K562 (cell line): ENCODE results near the gene CGNL1. TPM values are rescaled to one million over a fixed set of nuclear protein-coding genes. Genes with fewer than 3 reads are reported as not detected.

Experiments
- ATAC-seq: fragments of 200-7000 bp; cut with Tn5 transposase; 3 replicates; pipeline ENCODE4 v1.9.1; 2020; ENCODE audit warnings: moderate library complexity
- BruUV-seq: library from RNA; stranded (reverse); fragments of 400-500 nt; replicated peaks from 2 replicates; lab custom pipeline; 2021; lab: Mats Ljungman, UMichigan
- CTCF ChIA-PET: fragments of 300-600 bp; formaldehyde crosslinking; extraction: SDS; loops from one replicate; lab custom pipeline; 2021; ENCODE audit warnings: low intra/inter-chr PET ratio; lab: Yijun Ruan, JAX
- POLR2A ChIA-PET: fragments of 300-600, 350-650 bp; sonication (Branson Sonifier 250); formaldehyde crosslinking; extraction: SDS; loops from one replicate; lab custom pipeline; 2021; ENCODE audit warnings: antibody characterized with exemption, inconsistent platforms; lab: Yijun Ruan, JAX
- DNase-seq, 4 experiments: peaks; one replicate each; pipeline versions ENCODE4 v3.0.0 to v3.0.0-alpha.2; 2011 to 2018; ENCODE audit warnings: low spot score in 3 of 4, mixed read lengths in 3 of 4; ENCODE audit errors: extremely low read depth in 1 of 4
- FAIRE-seq: peaks from 2 replicates; lab custom pipeline; 2011; peaks lifted over from hg19 to GRCh38; lab: Jason Lieb, UNC
- H2AFZ ChIP-seq: 2 replicates; pipeline ENCODE4 v1.6.0; 2011; ENCODE audit warnings: low read depth, low read length, control low read depth, inconsistent platforms
- H3K27ac ChIP-seq: fragments of 200-600 bp; 3 replicates; pipeline ENCODE4 v1.8.0; 2011; ENCODE audit warnings: low read depth, mild to moderate bottlenecking, control low read depth, inconsistent platforms, low read length, moderate library complexity, mixed read lengths; ENCODE audit errors: extremely low read depth
- H3K27me3 ChIP-seq, 2 experiments: fragments of 300-600 bp in 1 of 2; 2 replicates in 1 of 2; 3 replicates in 1 of 2; pipeline versions ENCODE4 v1.6.0 to v1.8.0; 2011; ENCODE audit warnings: inconsistent platforms in 2 of 2, low read length in 2 of 2, mild to moderate bottlenecking in 1 of 2, mixed read lengths in 1 of 2, moderate library complexity in 1 of 2; ENCODE audit not compliant: control insufficient read depth in 2 of 2, insufficient read depth in 2 of 2
- H3K36me3 ChIP-seq: fragments of 300-600 bp; 3 replicates; pipeline ENCODE4 v1.8.0; 2011; ENCODE audit warnings: mild to moderate bottlenecking, low read length, inconsistent platforms; ENCODE audit not compliant: control insufficient read depth, insufficient read depth
- H3K4me1 ChIP-seq, 2 experiments: fragments of 200-600 bp in 1 of 2; replicated peaks in 1 of 2; 2 replicates in 1 of 2; 3 replicates in 1 of 2; pipeline versions ENCODE4 v1.5.1 to v1.8.0; 2011; ENCODE audit warnings: inconsistent platforms in 2 of 2, low read length in 2 of 2, mild to moderate bottlenecking in 1 of 2, mixed read lengths in 1 of 2, moderate library complexity in 1 of 2; ENCODE audit not compliant: control insufficient read depth in 2 of 2, insufficient read depth in 2 of 2
- H3K4me2 ChIP-seq: 2 replicates; pipeline ENCODE4 v1.6.1; 2011; ENCODE audit warnings: low read length, control low read depth, inconsistent platforms, mixed read lengths; ENCODE audit not compliant: insufficient read depth
- H3K4me3 ChIP-seq: fragments of 200-600 bp; sonication (generic), shearing (Covaris generic); 2 replicates; pipeline ENCODE4 v1.5.1; 2016; ENCODE audit warnings: control low read depth, inconsistent platforms
- H3K79me2 ChIP-seq: fragments of 200-600 bp; 3 replicates; pipeline ENCODE4 v1.8.0; 2011; ENCODE audit warnings: low read length, inconsistent platforms; ENCODE audit not compliant: control insufficient read depth, insufficient read depth
- H3K9ac ChIP-seq, 2 experiments: 2 replicates each; pipeline versions ENCODE4 v1.6.0 to v1.6.1; 2011; ENCODE audit warnings: low read depth in 2 of 2, low read length in 2 of 2, control low read depth in 1 of 2, inconsistent platforms in 1 of 2, mild to moderate bottlenecking in 1 of 2, mixed read lengths in 1 of 2; ENCODE audit not compliant: insufficient read depth in 1 of 2
- H3K9me1 ChIP-seq: one replicate; pipeline ENCODE4 v1.6.0; 2011; ENCODE audit warnings: inconsistent platforms, mild to moderate bottlenecking, low read length, moderate library complexity; ENCODE audit not compliant: control insufficient read depth, insufficient read depth
- H3K9me3 ChIP-seq: replicated peaks from 2 replicates; pipeline ENCODE4 v1.5.1; 2011; ENCODE audit warnings: low read depth, low read length, inconsistent platforms; ENCODE audit not compliant: control insufficient read depth, insufficient read depth
- H4K20me1 ChIP-seq: replicated peaks from 2 replicates; pipeline ENCODE4 v1.6.1; 2011; ENCODE audit warnings: low read length, inconsistent platforms, mixed read lengths; ENCODE audit not compliant: control insufficient read depth, insufficient read depth
- BHLHE40 ChIP-seq: IDR thresholded peaks from 2 replicates; pipeline ENCODE4 v1.6.1; 2011; ENCODE audit warnings: low read length, improper control_type of control experiment
- CREBBP ChIP-seq: IDR thresholded peaks from one replicate; pipeline ENCODE4 v1.6.1; 2012; ENCODE audit warnings: low read depth, mild to moderate bottlenecking, control low read depth, inconsistent platforms, low read length
- CXXC5 ChIP-seq: fragments of 250-450 bp; sonication (Bioruptor Pico); IDR thresholded peaks from 2 replicates; pipeline ENCODE4 v1.8.0; 2022; ENCODE audit warnings: inconsistent platforms, mild to moderate bottlenecking, moderate library complexity
- KLF13 ChIP-seq: fragments of 450-650 bp; IDR thresholded peaks from 2 replicates; pipeline ENCODE4 v1.6.1; 2016; ENCODE audit warnings: missing genetic modification characterization, low read depth, mild to moderate bottlenecking, missing compliant biosample characterization, moderate library complexity, borderline replicate concordance
- KLF16 ChIP-seq: IDR thresholded peaks from 2 replicates; pipeline ENCODE4 v1.6.1; 2016; ENCODE audit warnings: antibody characterized with exemption
- MYNN ChIP-seq, 2 experiments: sonication (generic); formaldehyde crosslinking in 1 of 2; IDR thresholded peaks; 2 replicates each; pipeline versions ENCODE4 v1.5.0 to v1.6.1; 2016 to 2020; ENCODE audit warnings: antibody characterized with exemption in 1 of 2, missing genetic modification reagents in 1 of 2
- NR2C1 ChIP-seq, 2 experiments: fragments of 450-650 bp; IDR thresholded peaks; 2 replicates each; pipeline ENCODE4 v1.6.1; 2017; ENCODE audit warnings: mild to moderate bottlenecking in 2 of 2, antibody characterized with exemption in 1 of 2, inconsistent platforms in 1 of 2, missing compliant biosample characterization in 1 of 2, missing genetic modification characterization in 1 of 2
- RAD21 ChIP-seq, 2 experiments: fragments of 250-450 bp in 1 of 2; fragments of 450-650 bp in 1 of 2; sonication (Bioruptor Pico) in 1 of 2; formaldehyde crosslinking in 1 of 2; IDR thresholded peaks in 1 of 2; conservative IDR thresholded peaks in 1 of 2; 2 replicates each; pipeline versions ENCODE4 v1.4.0 to v1.8.0; 2020 to 2022; ENCODE audit warnings: mild to moderate bottlenecking in 2 of 2, moderate library complexity in 1 of 2
- RB1 ChIP-seq: fragments of 450-650 bp; IDR thresholded peaks from 2 replicates; pipeline ENCODE4 v1.6.1; 2017; ENCODE audit warnings: low read depth, mild to moderate bottlenecking
- RUNX1 ChIP-seq: sonication (generic); IDR thresholded peaks from 2 replicates; pipeline ENCODE4 v1.6.1; 2016; ENCODE audit warnings: antibody characterized with exemption, low read depth
- SMAD4 ChIP-seq: fragments of 250-450 bp; sonication (Bioruptor Pico); conservative IDR thresholded peaks from 2 replicates; pipeline ENCODE4 v1.8.0; 2021; ENCODE audit warnings: inconsistent platforms, mild to moderate bottlenecking, moderate library complexity
- SMC3 ChIP-seq: conservative IDR thresholded peaks from 2 replicates; pipeline ENCODE4 v1.6.1; 2011; ENCODE audit warnings: low read depth, low read length, improper control_type of control experiment; ENCODE audit not compliant: insufficient read depth
- TCF3 ChIP-seq: sonication (generic); formaldehyde crosslinking; IDR thresholded peaks from 2 replicates; pipeline ENCODE4 v1.4.0; 2020; ENCODE audit warnings: mild to moderate bottlenecking, missing genetic modification reagents
- ZBTB1 ChIP-seq: sonication (generic); formaldehyde crosslinking; IDR thresholded peaks from 2 replicates; pipeline ENCODE4 v1.8.1; 2023; ENCODE audit warnings: missing genetic modification reagents, low read depth, mild to moderate bottlenecking, borderline replicate concordance
- ZNF583 ChIP-seq: fragments of 250-450 bp; sonication (Bioruptor Pico); IDR thresholded peaks from 2 replicates; pipeline ENCODE4 v1.4.0; 2020
- WGBS: fragments of 100-300 bp; shearing (Covaris generic); methylation state at CpG from one replicate; pipeline ENCODE4 v1.1.6; 2016; ENCODE audit warnings: low coverage, mixed read lengths; ENCODE audit not compliant: insufficient coverage; ENCODE audit errors: missing lambda C conversion rate; 5-methylcytosine and 5-hydroxymethylcytosine counted together
- in situ Hi-C: fragments of 300-500 bp; cut with MboI; formaldehyde crosslinking; loops from 4 replicates; pipeline ENCODE4 v1.15.0; 2018; ENCODE audit warnings: inconsistent platforms, mixed read lengths
- intact Hi-C: fragments of 100-400 bp; cut with micrococcal nuclease; formaldehyde crosslinking; loops from 2 replicates; pipeline ENCODE4 v1.14.2; 2022
- polyA plus RNA-seq, 8 experiments: library from polyadenylated mRNA; depleted of rRNA in 4 of 8; stranded (reverse) in 5 of 8; unstranded in 3 of 8; fragments of >200 nt; fragmentation: Nextera tagmentation in 2 of 8; fragmentation: Illumina TruSeq in 1 of 8; extraction: Ambion mirVana in 2 of 8; extraction: Trizol in 1 of 8; gene quantifications; 2 replicates each; pipeline versions ENCODE4 v1.2.1 to v1.2.3, GENCODE V29; 2011 to 2014; ENCODE audit warnings: inconsistent platforms in 1 of 8, missing spikeins in 1 of 8
- total RNA-seq, 7 experiments: library from RNA; depleted of rRNA in 6 of 7; stranded (reverse); fragments of >200 nt in 6 of 7; fragmentation: Illumina TruSeq in 2 of 7; extraction: Trizol in 2 of 7; gene quantifications; 2 replicates each; pipeline versions ENCODE4 v1.2.1 to v1.2.3, GENCODE V29; 2011 to 2021; ENCODE audit warnings: low replicate concordance in 1 of 7
- TF ChIP-seq, protein P1 (sequence below): sonication (generic); formaldehyde crosslinking; IDR thresholded peaks from 2 replicates; pipeline ENCODE4 v1.9.0; 2022; ENCODE audit warnings: mild to moderate bottlenecking, missing genetic modification reagents
- TF ChIP-seq, protein P2 (sequence below): sonication (generic); formaldehyde crosslinking; IDR thresholded peaks from 2 replicates; pipeline ENCODE4 v1.8.0; 2023; ENCODE audit warnings: missing genetic modification reagents, mild to moderate bottlenecking, borderline replicate concordance

CGNL1 gene
- total and polyA plus RNA-seq, 9 of the 15 experiments (the other 6 are each of a cell fraction or from before 2014, with no cell fraction given), result 0.01 to 0.07 TPM; not detected in 7

DNA sequence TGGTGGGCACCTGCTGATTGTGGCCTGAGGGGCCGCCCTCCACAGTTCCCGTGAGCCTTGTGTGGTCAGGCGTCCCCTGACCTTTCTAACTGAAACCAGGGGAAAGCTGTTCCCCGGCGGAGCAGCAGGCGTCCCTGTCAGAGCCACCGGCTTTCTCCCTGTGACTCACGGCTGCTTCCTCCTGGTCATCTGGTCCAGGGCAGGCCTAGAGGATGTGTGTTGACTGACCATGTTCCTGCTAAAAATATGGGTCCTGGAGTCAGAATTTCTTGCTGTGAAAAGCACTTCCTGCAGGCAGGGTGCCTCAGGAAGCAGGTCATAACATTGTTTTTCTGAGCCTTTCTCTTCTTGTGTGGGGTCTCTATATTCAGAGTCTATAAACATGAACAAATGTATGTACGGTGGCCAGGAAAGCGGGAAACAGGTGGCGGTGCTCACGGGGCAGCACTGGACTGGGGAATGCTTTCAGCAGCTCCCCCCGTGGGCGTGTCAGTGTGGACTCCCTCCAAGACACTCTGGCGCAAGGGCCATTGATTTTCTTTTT lies 38.4 kb upstream of the CGNL1 start (continued):
- TF ChIP-seq, protein P1, sequence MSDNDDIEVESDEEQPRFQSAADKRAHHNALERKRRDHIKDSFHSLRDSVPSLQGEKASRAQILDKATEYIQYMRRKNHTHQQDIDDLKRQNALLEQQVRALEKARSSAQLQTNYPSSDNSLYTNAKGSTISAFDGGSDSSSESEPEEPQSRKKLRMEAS (CRISPR knock-in tag), result peak; percentile 19; the same call in 1 of the 2 replicates
- peak; percentile 49; the same call in 1 of the 2 replicates for TF ChIP-seq NR2C1 (IDR thresholded peaks at IDR 0.05)
- TF ChIP-seq NR2C1 (tag; IDR thresholded peaks at IDR 0.05), result peak; percentile 71
- no peak for TF ChIP-seq CXXC5
- no peak for TF ChIP-seq KLF16
- no peak for TF ChIP-seq RB1
- TF ChIP-seq MYNN (IDR thresholded peaks at IDR 0.05), result no peak
- no peak for TF ChIP-seq MYNN (CRISPR knock-in tag; IDR thresholded peaks at IDR 0.05)
- TF ChIP-seq RAD21 (CRISPR knock-in tag; conservative IDR thresholded peaks at IDR 0.05 in 1 of 2, IDR thresholded peaks at IDR 0.05 in 1 of 2), result peak; percentile 40 to 75
- TF ChIP-seq BHLHE40, result 0 out of 2 replicates have a peak, but pooled peaks have one; percentile 13
- TF ChIP-seq SMAD4 (CRISPR knock-in tag), result 0 out of 2 replicates have a peak, but pooled peaks have one; percentile 26
- TF ChIP-seq SMC3, result peak; percentile 36; the same call in 1 of the 2 replicates

DNA sequence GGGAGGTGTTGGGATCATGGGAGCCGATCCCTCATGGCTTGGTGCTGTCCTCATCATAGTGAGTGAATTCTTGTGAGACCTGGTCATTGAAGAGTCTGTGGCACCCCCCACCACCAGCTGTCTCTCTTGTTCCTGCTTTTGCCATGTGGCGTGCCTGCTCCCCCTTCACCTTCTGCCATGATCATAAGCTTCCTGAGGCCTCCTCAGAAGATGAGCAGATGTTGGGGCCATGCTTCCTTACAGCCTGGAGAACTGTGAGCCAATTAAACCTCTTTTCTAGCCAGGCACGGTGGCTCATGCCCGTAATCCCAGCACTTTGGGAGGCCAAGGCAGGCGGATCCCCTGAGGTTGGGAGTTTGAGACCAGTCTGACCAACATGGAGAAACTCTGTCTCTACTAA lies 37.0 kb upstream of the CGNL1 start:
- H3K4me1 ChIP-seq, result peaks cover 19 to 22% of the 10 kb centered on the region in 2 experiments
- ChIA-PET POLR2A (no interaction called here), CTCF (no interaction called here)
- H3K9me1 ChIP-seq, result no peaks in the 10 kb centered on the region
- no peaks in the 10 kb centered on the region for H3K27me3 ChIP-seq
- no peak overlapping the region for H3K27ac ChIP-seq
- H4K20me1 ChIP-seq, result no peaks in the 10 kb centered on the region
- no peaks in the 10 kb centered on the region for H3K9me3 ChIP-seq
- intact Hi-C loops, result no loop called here
- H3K4me2 ChIP-seq, result no peak overlapping the region
- H3K79me2 ChIP-seq, result no peaks in the 10 kb centered on the region
- no peak for FAIRE-seq
- no peak for ATAC-seq
- WGBS, result 69% methylated on average over 5 of the region's 5 CpGs
- H3K9ac ChIP-seq, result no peak overlapping the region
- no peak overlapping the region for H3K4me3 ChIP-seq
- no peak overlapping the region for H2AFZ ChIP-seq
- H3K36me3 ChIP-seq, result no peaks in the 10 kb centered on the region
- BruUV-seq, result no TSS peak
- in situ Hi-C loops, result no loop called here
- no peak for DNase-seq
- TF ChIP-seq, protein P2, sequence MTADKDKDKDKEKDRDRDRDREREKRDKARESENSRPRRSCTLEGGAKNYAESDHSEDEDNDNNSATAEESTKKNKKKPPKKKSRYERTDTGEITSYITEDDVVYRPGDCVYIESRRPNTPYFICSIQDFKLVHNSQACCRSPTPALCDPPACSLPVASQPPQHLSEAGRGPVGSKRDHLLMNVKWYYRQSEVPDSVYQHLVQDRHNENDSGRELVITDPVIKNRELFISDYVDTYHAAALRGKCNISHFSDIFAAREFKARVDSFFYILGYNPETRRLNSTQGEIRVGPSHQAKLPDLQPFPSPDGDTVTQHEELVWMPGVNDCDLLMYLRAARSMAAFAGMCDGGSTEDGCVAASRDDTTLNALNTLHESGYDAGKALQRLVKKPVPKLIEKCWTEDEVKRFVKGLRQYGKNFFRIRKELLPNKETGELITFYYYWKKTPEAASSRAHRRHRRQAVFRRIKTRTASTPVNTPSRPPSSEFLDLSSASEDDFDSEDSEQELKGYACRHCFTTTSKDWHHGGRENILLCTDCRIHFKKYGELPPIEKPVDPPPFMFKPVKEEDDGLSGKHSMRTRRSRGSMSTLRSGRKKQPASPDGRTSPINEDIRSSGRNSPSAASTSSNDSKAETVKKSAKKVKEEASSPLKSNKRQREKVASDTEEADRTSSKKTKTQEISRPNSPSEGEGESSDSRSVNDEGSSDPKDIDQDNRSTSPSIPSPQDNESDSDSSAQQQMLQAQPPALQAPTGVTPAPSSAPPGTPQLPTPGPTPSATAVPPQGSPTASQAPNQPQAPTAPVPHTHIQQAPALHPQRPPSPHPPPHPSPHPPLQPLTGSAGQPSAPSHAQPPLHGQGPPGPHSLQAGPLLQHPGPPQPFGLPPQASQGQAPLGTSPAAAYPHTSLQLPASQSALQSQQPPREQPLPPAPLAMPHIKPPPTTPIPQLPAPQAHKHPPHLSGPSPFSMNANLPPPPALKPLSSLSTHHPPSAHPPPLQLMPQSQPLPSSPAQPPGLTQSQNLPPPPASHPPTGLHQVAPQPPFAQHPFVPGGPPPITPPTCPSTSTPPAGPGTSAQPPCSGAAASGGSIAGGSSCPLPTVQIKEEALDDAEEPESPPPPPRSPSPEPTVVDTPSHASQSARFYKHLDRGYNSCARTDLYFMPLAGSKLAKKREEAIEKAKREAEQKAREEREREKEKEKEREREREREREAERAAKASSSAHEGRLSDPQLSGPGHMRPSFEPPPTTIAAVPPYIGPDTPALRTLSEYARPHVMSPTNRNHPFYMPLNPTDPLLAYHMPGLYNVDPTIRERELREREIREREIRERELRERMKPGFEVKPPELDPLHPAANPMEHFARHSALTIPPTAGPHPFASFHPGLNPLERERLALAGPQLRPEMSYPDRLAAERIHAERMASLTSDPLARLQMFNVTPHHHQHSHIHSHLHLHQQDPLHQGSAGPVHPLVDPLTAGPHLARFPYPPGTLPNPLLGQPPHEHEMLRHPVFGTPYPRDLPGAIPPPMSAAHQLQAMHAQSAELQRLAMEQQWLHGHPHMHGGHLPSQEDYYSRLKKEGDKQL (CRISPR knock-in tag), result no peak
- no peak for TF ChIP-seq TCF3 (CRISPR knock-in tag)
- no peak for TF ChIP-seq ZNF583 (CRISPR knock-in tag)
- TF ChIP-seq ZBTB1, result no peak
- TF ChIP-seq CREBBP, result no peak
- TF ChIP-seq RUNX1, result no peak
- TF ChIP-seq KLF13 (tag), result no peak
